ENCODE results near the gene SAAL1. TPM values are rescaled to one million over a fixed set of nuclear protein-coding genes. Genes with fewer than 3 reads are reported as not detected.

SAAL1 gene
- total RNA-seq, 2 experiments from 2014 or later, result 31.4 to 32.2 TPM

DNA sequence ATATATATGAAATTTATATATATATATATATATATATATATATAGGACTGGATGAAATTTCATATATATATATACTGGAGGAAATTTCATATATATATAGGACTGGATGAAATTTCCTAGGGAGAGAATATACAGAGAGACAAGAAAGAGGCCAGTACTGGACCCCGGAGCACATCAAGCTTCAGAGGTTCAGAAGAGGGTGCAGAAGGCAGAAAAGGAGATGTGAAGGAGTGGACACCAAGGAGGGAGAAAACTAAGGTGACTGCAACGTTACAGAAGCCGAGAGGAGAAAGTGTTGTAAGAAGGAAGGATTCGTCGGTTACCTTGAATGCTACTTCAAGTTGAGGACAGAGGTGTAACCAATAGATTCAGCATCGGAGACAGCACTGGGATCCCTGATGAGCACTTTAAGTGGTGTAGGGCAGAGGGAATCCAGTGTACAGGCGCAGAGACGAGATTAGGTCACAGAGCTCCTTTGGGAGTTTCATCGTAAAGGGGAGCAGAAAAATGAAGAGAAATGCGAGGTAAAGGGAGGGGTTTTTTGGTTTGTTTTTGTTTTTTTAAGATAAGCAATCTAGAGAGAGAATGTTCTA is 51.3 kb downstream of the SAAL1 start:
- peaks cover 5% of the 10 kb centered on the region for H3K27me3 Mint-ChIP-seq (ENCODE audit: low read depth)
- DNase-seq (no peak), ATAC-seq (no peak)
- no peaks in the 10 kb centered on the region for H3K4me1 Mint-ChIP-seq (ENCODE audit: low read depth)
- no peak overlapping the region for H3K4me3 Mint-ChIP-seq
- ChIA-PET CTCF (no interaction called here), POLR2A (no interaction called here)
- H3K36me3 Mint-ChIP-seq (ENCODE audit: low read depth), result no peaks in the 10 kb centered on the region
- H3K27ac Mint-ChIP-seq, result no peak overlapping the region
- no peaks in the 10 kb centered on the region for H3K9me3 Mint-ChIP-seq (ENCODE audit: insufficient read depth)

DNA sequence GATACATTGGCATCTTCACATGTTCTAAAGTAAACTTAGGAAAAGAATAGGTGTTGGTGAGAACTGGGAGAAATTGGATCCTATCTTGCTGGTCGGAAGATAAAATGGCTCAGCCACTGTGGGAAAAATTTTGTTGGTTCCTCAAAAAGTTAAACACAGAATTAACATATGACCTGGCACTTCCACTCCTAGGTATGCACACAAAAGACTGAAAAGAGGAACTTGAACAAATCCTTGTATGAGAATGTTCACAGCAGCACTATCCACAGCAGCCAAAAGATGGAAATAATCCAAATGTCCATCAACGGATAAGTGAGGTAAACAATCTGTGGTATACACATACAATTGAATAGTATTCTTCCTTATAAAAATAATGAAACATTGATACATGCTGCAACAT is 55.0 kb downstream of the SAAL1 start:
- H3K4me3 Mint-ChIP-seq, result no peak overlapping the region
- H3K9me3 Mint-ChIP-seq (ENCODE audit: insufficient read depth), result no peaks in the 10 kb centered on the region
- H3K36me3 Mint-ChIP-seq (ENCODE audit: low read depth), result no peaks in the 10 kb centered on the region
- no peak overlapping the region for H3K27ac Mint-ChIP-seq
- CTCF ChIA-PET, result no interaction called here
- ATAC-seq, result no peak
- peaks cover 33% of the 10 kb centered on the region for H3K27me3 Mint-ChIP-seq (ENCODE audit: low read depth)
- no peak for DNase-seq
- POLR2A ChIA-PET, result no interaction called here
- H3K4me1 Mint-ChIP-seq (ENCODE audit: low read depth), result no peaks in the 10 kb centered on the region

DNA sequence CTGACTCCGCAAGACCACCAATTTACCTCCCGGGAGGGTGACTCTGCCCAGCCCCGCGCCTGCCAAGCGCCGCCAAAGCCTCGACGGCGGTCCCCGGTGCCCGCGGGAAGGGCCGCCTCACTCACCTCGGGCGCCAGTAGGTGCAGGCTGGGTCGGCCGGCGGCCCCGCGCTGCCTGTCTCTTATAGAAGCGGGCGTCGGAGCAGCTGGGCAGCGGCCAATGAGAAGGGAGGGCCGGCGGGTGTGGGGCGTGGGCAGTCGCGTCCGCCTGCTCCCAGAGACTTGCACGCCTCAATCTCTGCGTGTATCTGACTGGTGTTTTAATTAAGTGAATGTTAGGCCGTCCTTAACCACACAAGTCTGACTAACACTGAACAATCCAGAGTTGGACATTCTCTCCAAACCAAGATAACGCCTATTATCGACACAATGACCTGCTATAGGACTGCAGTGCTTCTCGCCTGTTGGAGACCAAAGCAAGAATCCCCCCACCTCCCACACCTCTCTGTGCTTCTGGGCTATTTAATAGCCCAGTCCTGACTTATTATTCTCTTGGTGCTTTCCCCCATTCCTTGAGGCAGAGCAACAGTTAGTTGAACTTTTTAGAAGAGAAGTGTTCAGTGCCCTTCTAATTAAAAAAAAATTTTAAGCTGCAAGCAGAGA is 59.6 kb downstream of the SAAL1 start, which contains the start of gene TPH1:
Gene TPH1, minus strand, starts transcription at position 154 of the 662 bp plus-strand sequence. CDS start 5,507 bp downstream, outside the sequence.
- POLR2A ChIA-PET, result no interaction called here
- DNase-seq (no peak), ATAC-seq (no peak)
- H3K27ac Mint-ChIP-seq, result no peak within 1 kb of the TSS
- no peak within 1 kb of the TSS for H3K4me3 Mint-ChIP-seq
- no peaks in the 10 kb centered on the region for H3K4me1 Mint-ChIP-seq (ENCODE audit: low read depth)
- CTCF ChIA-PET, result interaction anchor here (1.6 kb wide), 1 partner anchor 66 kb away, joined by 3 read pairs; no protein-coding TSS in a partner anchor
- H3K36me3 Mint-ChIP-seq (ENCODE audit: low read depth), result no peaks in the 10 kb centered on the region
- H3K27me3 Mint-ChIP-seq (ENCODE audit: low read depth), result peaks cover 59% of the 10 kb centered on the region
- no peaks in the 10 kb centered on the region for H3K9me3 Mint-ChIP-seq (ENCODE audit: insufficient read depth)

DNA sequence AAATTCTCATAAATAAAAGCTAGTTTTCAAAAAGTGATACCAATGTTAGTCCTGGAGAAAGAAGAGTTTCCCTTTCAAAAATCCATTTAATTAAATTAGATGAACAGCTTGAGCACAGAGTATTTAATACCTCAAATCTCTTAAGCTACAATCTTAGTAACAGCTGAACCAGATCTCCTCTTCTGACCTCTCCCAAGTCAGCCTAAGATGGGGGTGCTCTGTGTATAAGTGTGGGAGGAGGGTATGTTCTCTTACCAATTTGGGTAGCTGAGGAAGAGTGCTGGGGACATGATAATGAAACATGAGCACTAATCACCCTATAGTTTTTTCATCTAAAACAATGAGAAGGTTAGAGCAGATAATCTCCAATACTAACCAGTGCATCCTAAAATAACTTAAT is 69.4 kb downstream of the SAAL1 start:
- CTCF ChIA-PET, result no interaction called here
- H3K9me3 Mint-ChIP-seq (ENCODE audit: insufficient read depth), result no peaks in the 10 kb centered on the region

More for the DNA sequence above, 69.4 kb downstream of the SAAL1 start:
- Mint-ChIP-seq H3K27ac (no peak overlapping the region), H3K4me1 (ENCODE audit: low read depth) (no peaks in the 10 kb centered on the region), H3K4me3 (no peak overlapping the region), H3K27me3 (ENCODE audit: low read depth) (peaks cover 9% of the 10 kb centered on the region), H3K36me3 (ENCODE audit: low read depth) (no peaks in the 10 kb centered on the region)
- ATAC-seq, result no peak
- no peak for DNase-seq
- POLR2A ChIA-PET, result interaction anchor here (0.6 kb wide), 1 partner anchor 1656 kb away, joined by 3 read pairs; no protein-coding TSS in a partner anchor

Other genes with a start within 250 kb of the SAAL1 start
- 10 to 100 TPM; 31.9 to 35.4 TPM for gene SERGEF, start 93.0 kb downstream of the SAAL1 start, total RNA-seq
- under 1 TPM; 0.21 to 0.55 TPM for gene TPH1, start 59.8 kb downstream of the SAAL1 start, total RNA-seq
- gene MRGPRX3, start 26.5 kb upstream of the SAAL1 start, total RNA-seq, result not detected
- gene MRGPRX4, start 66.8 kb upstream of the SAAL1 start, total RNA-seq, result not detected
- not detected for gene SAA4, start 130.7 kb upstream of the SAAL1 start, total RNA-seq
- gene SAA2, start 142.6 kb upstream of the SAAL1 start, total RNA-seq, result not detected
- gene SAA1, start 160.2 kb upstream of the SAAL1 start, total RNA-seq, result not detected
- 10 to 100 TPM; 15.8 to 18.0 TPM for gene HPS5, start 216.1 kb upstream of the SAAL1 start, total RNA-seq
- gene GTF2H1, start 216.5 kb upstream of the SAAL1 start, total RNA-seq, result 10 to 100 TPM; 47.2 to 47.8 TPM

Data from activated CD8-positive, alpha-beta T cell treated with anti-CD3 and anti-CD28 coated beads, Interleukin-2, amount 10 ng/mL, durations not matched to agents 7 days and 5 days (primary cell).